ENCODE measurements around the gene CIDEA. TPM values are rescaled to one million over a fixed set of nuclear protein-coding genes. Genes with fewer than 3 reads are reported as not detected.

The CIDEA gene
- polyA plus RNA-seq, 1 experiment, result 0.17 TPM

GRCh38 chr18:12274793-12275192 lies 20.6 kb downstream of the CIDEA start:
- no peak for DNase-seq (ENCODE audit: low read depth, low spot score)
- ChIA-PET CTCF (interaction anchor here (1.1 to 1.4 kb wide), 2 partner anchors 8 to 236 kb away, joined by 3 to 4 read pairs; no protein-coding TSS in a partner anchor), POLR2A (interaction anchor here (1.2 kb wide), 1 partner anchor 32 kb away, joined by 5 read pairs; no protein-coding TSS in a partner anchor)
- TF ChIP-seq CTCF (IDR thresholded peaks at IDR 0.05; ENCODE audit: low read depth, low read length), result no peak
- H3K27me3 ChIP-seq (ENCODE audit: control insufficient read depth, insufficient read depth, low read length), result no peaks in the 10 kb centered on the region
- H3K9me3 ChIP-seq (ENCODE audit: control insufficient read depth, insufficient read depth, low read length), result no peaks in the 10 kb centered on the region
- no peak overlapping the region for H3K4me3 ChIP-seq (ENCODE audit: low read depth, low read length)
- H3K27ac ChIP-seq (ENCODE audit: low read depth, low read length), result peak overlapping the region; percentile 21

GRCh38 chr18:12276736-12277554 lies 22.8 kb downstream of the CIDEA start:
- H3K9me3 ChIP-seq (ENCODE audit: control insufficient read depth, insufficient read depth, low read length), result no peaks in the 10 kb centered on the region
- no peaks in the 10 kb centered on the region for H3K27me3 ChIP-seq (ENCODE audit: control insufficient read depth, insufficient read depth, low read length)
- TF ChIP-seq CTCF (IDR thresholded peaks at IDR 0.05; ENCODE audit: low read depth, low read length), result no peak
- CTCF ChIA-PET, result interaction anchor here (0.6 to 1.7 kb wide), 2 partner anchors 8 to 31 kb away, joined by 3 to 5 read pairs; partner anchors contain the start of gene TUBB6
- no peak overlapping the region for H3K4me3 ChIP-seq (ENCODE audit: low read depth, low read length)
- DNase-seq (ENCODE audit: low read depth, low spot score), result no peak
- H3K27ac ChIP-seq (ENCODE audit: low read depth, low read length), result no peak overlapping the region
- POLR2A ChIA-PET, result interaction anchor here (0.5 kb wide), 1 partner anchor 40 kb away, joined by 8 read pairs; no protein-coding TSS in a partner anchor

- no peaks in the 10 kb centered on the region for H3K27me3 ChIP-seq (ENCODE audit: control insufficient read depth, insufficient read depth, low read length)
- peak overlapping the region; percentile 100 for H3K27ac ChIP-seq (ENCODE audit: low read depth, low read length)
- CTCF ChIA-PET, result interaction anchor here (0.6 to 1.7 kb wide), 6 partner anchors 9 to 880 kb away, joined by 3 to 5 read pairs (median 4); partner anchors contain the start of gene TUBB6
- POLR2A ChIA-PET, result interaction anchor here (0.8 to 4.0 kb wide), 5 partner anchors 30 to 39 kb away, joined by 3 to 51 read pairs (median 7); partner anchors contain the start of gene TUBB6
- H3K4me3 ChIP-seq (ENCODE audit: low read depth, low read length), result peak overlapping the region; percentile 66
- no peak for DNase-seq (ENCODE audit: low read depth, low spot score)
- 0 out of 2 replicates have a peak, but pooled peaks have one; percentile 5 for TF ChIP-seq CTCF (IDR thresholded peaks at IDR 0.05; ENCODE audit: low read depth, low read length)
- no peaks in the 10 kb centered on the region for H3K9me3 ChIP-seq (ENCODE audit: control insufficient read depth, insufficient read depth, low read length)
Observed at GRCh38 chr18:12278215-12278671, 24.1 kb downstream of the CIDEA start.

GRCh38 chr18:12278741-12279682 lies 24.9 kb downstream of the CIDEA start:
- DNase-seq (ENCODE audit: low read depth, low spot score), result peak; percentile 97
- 0 out of 2 replicates have a peak, but pooled peaks have one; percentile 17 for TF ChIP-seq CTCF (IDR thresholded peaks at IDR 0.05; ENCODE audit: low read depth, low read length)
- Histone ChIP-seq H3K4me3 (ENCODE audit: low read depth, low read length) (peak overlapping the region; percentile 66), H3K27ac (ENCODE audit: low read depth, low read length) (peak overlapping the region; percentile 100), H3K9me3 (ENCODE audit: control insufficient read depth, insufficient read depth, low read length) (no peaks in the 10 kb centered on the region), H3K27me3 (ENCODE audit: control insufficient read depth, insufficient read depth, low read length) (no peaks in the 10 kb centered on the region)
- POLR2A ChIA-PET, result interaction anchor here (0.6 to 4.0 kb wide), 14 partner anchors 9 to 1452 kb away, joined by 3 to 51 read pairs (median 5); partner anchors contain the start of genes AFG3L2 and TUBB6
- CTCF ChIA-PET, result interaction anchor here (0.9 to 1.7 kb wide), 5 partner anchors 9 to 382 kb away, joined by 3 to 5 read pairs (median 3); partner anchors contain the start of gene TUBB6
